ENCODE data around the gene AMN.

The AMN gene

GRCh38 chr14:102939820-102940561, 17.5 kb downstream of the AMN start:
- H3K36me3 ChIP-seq (ENCODE audit: control insufficient read depth, insufficient read depth, low read length), result peaks cover 29% of the 10 kb centered on the region
- no peak overlapping the region for H3K27ac ChIP-seq (ENCODE audit: low read depth, low read length)
- H3K9ac ChIP-seq (ENCODE audit: low read length), result no peak overlapping the region
- H3K4me1 ChIP-seq (ENCODE audit: control insufficient read depth, insufficient read depth, low read length), result no peaks in the 10 kb centered on the region
- no peak overlapping the region for H3K4me3 ChIP-seq (ENCODE audit: low read length)
- no peaks in the 10 kb centered on the region for H3K27me3 ChIP-seq (ENCODE audit: control insufficient read depth, insufficient read depth, low read length)

DNA sequence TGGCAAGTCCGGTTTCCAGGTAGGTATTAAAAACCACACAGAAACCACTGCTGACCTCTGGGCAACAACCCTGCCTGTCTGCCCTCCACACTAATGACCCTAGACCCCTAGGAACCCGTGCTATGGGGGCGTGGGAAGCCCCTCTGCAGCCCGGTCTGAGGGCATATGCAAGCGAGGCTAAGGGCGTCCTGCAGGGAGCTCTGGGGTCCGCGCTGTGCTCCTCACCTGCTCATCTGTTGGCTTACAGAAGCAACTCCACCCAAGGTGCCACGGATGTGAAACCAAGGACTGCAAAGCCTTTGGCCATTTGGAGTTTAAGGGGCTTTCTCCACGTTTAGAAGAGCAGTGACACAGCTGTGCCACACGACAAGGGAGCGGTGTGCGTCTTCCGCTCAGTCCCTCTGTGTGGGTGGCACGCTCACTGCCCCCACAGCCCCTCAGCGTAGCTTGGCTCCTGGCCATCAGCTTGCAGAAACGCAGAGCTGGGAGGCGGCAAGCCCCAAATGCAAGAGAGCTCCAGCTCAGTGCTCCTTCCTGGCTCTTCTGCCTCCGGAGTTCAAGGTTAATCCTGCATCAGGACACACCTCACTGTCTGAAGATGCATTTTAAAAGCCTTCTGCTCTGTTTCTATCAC, 18.4 kb downstream of the AMN start:
- peaks cover 36% of the 10 kb centered on the region for H3K36me3 ChIP-seq (ENCODE audit: control insufficient read depth, insufficient read depth, low read length)

DNA sequence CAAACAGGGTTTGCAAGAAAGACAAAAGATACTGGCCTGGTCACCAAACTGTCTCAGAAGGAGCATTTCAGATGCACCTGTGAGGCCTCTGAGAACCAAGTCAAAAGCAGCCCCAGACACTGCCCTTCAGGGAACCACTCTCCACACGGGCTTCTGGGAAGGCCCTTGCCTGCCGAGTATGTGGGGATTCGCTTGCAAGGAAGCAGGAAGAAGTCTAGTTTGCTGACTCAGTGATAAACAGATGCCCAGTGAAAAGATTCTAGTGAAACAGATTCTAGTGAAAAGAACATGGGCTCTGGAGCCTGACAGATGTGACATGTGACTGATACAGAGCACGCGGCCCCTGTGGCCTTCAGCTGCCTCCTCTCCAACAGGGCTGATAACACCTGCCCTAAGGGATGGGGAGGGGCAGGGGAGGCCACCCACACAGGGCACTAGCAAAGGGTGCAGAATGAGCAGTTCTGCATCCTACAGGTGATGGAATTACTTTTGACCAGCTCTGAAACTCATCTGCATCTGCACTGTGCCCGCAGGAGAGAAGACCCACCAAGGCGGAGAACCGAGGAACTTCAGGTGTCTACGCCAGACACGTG, 19.1 kb downstream of the AMN start:
- Histone ChIP-seq H3K4me1 (ENCODE audit: control insufficient read depth, insufficient read depth, low read length) (no peaks in the 10 kb centered on the region), H3K27ac (ENCODE audit: low read depth, low read length) (no peak overlapping the region), H3K9ac (ENCODE audit: low read length) (no peak overlapping the region), H3K27me3 (ENCODE audit: control insufficient read depth, insufficient read depth, low read length) (no peaks in the 10 kb centered on the region), H3K36me3 (ENCODE audit: control insufficient read depth, insufficient read depth, low read length) (peaks cover 41% of the 10 kb centered on the region), H3K4me3 (ENCODE audit: low read length) (no peak overlapping the region)

More for the DNA sequence above, 18.4 kb downstream of the AMN start:
- H3K27ac ChIP-seq (ENCODE audit: low read depth, low read length), result no peak overlapping the region
- no peak overlapping the region for H3K9ac ChIP-seq (ENCODE audit: low read length)
- no peaks in the 10 kb centered on the region for H3K4me1 ChIP-seq (ENCODE audit: control insufficient read depth, insufficient read depth, low read length)
- no peaks in the 10 kb centered on the region for H3K27me3 ChIP-seq (ENCODE audit: control insufficient read depth, insufficient read depth, low read length)
- no peak overlapping the region for H3K4me3 ChIP-seq (ENCODE audit: low read length)

DNA sequence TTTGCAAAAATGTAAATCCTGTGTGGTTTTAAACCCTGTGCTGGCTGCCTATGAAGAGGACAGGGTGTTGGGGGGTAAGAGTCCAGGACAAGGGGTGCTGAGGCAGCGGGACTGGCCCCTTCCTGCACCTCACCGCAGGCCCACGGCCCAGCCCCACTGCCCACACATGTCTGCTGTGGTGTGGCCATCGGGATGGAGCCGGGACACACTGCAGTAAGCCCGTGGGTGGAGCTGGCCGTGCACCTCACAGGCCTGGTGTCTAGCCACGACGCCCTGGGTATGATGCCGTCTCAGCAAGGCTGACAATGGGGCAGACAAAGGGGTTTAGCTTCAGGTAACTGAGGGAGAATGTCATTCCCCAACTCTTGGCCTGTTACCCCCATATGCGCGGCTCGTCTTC, 19.6 kb downstream of the AMN start:
- Histone ChIP-seq H3K9ac (ENCODE audit: low read length) (no peak overlapping the region), H3K27me3 (ENCODE audit: control insufficient read depth, insufficient read depth, low read length) (no peaks in the 10 kb centered on the region), H3K27ac (ENCODE audit: low read depth, low read length) (no peak overlapping the region), H3K36me3 (ENCODE audit: control insufficient read depth, insufficient read depth, low read length) (peaks cover 45% of the 10 kb centered on the region), H3K4me1 (ENCODE audit: control insufficient read depth, insufficient read depth, low read length) (no peaks in the 10 kb centered on the region), H3K4me3 (ENCODE audit: low read length) (no peak overlapping the region)

DNA sequence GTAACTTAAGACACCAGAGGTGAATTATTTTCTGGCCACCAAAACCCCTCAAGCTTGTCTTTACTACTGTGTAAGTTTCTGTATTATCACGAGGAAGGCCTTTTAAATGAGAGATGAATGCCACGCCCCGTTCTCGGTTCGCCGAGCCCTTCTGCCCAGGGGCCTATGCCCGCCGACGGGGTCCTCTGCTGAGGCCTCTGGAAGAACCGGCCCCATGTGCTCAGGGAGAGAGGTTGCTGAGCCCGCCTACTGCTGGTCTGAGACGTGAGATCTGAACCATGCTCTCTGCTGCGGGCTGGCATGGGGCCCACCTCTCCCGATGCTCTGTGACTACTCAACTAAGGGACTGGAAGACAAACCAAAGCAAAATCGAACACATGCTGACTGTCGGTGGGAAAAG, 21.0 kb downstream of the AMN start:
- Histone ChIP-seq H3K9ac (ENCODE audit: low read length) (no peak overlapping the region), H3K36me3 (ENCODE audit: control insufficient read depth, insufficient read depth, low read length) (peaks cover 41% of the 10 kb centered on the region)

DNA sequence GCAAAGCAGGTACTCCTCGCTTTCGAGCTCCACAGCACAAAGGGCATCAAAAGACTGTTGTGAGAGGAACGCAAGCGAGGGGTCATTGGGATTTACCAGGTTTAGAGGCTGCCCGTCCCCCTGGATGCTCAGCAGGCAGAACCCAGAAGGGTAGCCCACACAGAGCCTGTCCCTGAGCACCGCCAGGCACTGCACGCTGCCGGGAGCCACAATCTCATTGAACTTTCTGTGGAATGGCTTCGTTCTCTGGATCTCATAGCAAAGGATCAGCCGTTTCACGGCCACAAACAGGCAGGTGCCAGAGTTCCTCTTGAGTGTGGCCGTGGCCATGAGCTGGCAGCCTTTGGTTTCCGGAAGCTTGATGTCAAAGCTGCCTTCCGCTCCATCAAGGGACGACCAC, 21.5 kb downstream of the AMN start:
- Histone ChIP-seq H3K27ac (ENCODE audit: low read depth, low read length) (no peak overlapping the region), H3K4me3 (ENCODE audit: low read length) (no peak overlapping the region), H3K9ac (ENCODE audit: low read length) (no peak overlapping the region), H3K4me1 (ENCODE audit: control insufficient read depth, insufficient read depth, low read length) (no peaks in the 10 kb centered on the region), H3K27me3 (ENCODE audit: control insufficient read depth, insufficient read depth, low read length) (no peaks in the 10 kb centered on the region), H3K36me3 (ENCODE audit: control insufficient read depth, insufficient read depth, low read length) (peaks cover 46% of the 10 kb centered on the region)

More for the DNA sequence above, 21.0 kb downstream of the AMN start:
- Histone ChIP-seq H3K27me3 (ENCODE audit: control insufficient read depth, insufficient read depth, low read length) (no peaks in the 10 kb centered on the region), H3K27ac (ENCODE audit: low read depth, low read length) (no peak overlapping the region), H3K4me3 (ENCODE audit: low read length) (no peak overlapping the region), H3K4me1 (ENCODE audit: control insufficient read depth, insufficient read depth, low read length) (no peaks in the 10 kb centered on the region)

GRCh38 chr14:102944448-102945330, 22.2 kb downstream of the AMN start:
- Histone ChIP-seq H3K4me1 (ENCODE audit: control insufficient read depth, insufficient read depth, low read length) (peaks cover 7% of the 10 kb centered on the region), H3K36me3 (ENCODE audit: control insufficient read depth, insufficient read depth, low read length) (peaks cover 50% of the 10 kb centered on the region), H3K9ac (ENCODE audit: low read length) (no peak overlapping the region)

DNA sequence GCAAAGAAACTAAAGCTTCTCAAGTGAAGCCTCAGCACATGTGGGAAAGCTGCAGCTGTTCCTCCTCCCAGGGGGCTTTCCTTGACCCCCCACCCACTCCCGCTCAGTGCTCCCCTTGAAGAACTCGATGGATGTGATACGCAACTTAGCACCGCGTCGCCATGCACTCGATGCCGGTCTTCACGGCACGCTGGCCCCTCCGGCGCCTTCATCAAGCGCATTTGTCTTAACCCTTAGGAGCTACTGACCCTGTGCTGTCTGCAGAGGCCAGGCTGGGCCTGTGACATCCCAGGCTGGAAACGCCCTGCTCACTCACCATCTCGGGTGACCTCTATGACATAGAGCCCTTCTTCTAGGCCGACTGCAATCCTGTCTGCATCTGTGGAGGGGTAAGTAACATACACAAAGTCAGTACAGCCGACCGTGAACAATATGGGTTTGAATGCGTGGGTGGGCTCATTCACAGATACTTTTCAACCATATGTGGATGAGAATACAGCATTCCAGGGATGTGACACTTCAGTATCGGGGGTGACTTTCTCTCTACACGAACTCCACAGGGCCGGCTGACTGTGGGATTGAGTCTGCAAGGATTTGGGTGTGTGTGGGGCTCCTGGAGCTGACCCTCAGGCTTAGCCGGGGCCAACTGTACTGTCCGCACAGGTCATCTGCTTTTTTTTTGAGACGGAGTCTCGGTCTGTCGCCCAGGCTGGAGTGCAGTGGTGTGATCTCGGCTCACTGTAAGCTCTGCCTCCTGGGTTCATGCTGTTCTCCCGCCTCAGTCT, 23.1 kb downstream of the AMN start:
- H3K9ac ChIP-seq (ENCODE audit: low read length), result no peak overlapping the region
- no peak overlapping the region for H3K27ac ChIP-seq (ENCODE audit: low read depth, low read length)
- no peak overlapping the region for H3K4me3 ChIP-seq (ENCODE audit: low read length)
- no peaks in the 10 kb centered on the region for H3K27me3 ChIP-seq (ENCODE audit: control insufficient read depth, insufficient read depth, low read length)
- H3K4me1 ChIP-seq (ENCODE audit: control insufficient read depth, insufficient read depth, low read length), result peaks cover 10% of the 10 kb centered on the region
- peaks cover 53% of the 10 kb centered on the region for H3K36me3 ChIP-seq (ENCODE audit: control insufficient read depth, insufficient read depth, low read length)

More at GRCh38 chr14:102944448-102945330, 22.2 kb downstream of the AMN start:
- Histone ChIP-seq H3K4me3 (ENCODE audit: low read length) (no peak overlapping the region), H3K27ac (ENCODE audit: low read depth, low read length) (no peak overlapping the region), H3K27me3 (ENCODE audit: control insufficient read depth, insufficient read depth, low read length) (no peaks in the 10 kb centered on the region)

DNA sequence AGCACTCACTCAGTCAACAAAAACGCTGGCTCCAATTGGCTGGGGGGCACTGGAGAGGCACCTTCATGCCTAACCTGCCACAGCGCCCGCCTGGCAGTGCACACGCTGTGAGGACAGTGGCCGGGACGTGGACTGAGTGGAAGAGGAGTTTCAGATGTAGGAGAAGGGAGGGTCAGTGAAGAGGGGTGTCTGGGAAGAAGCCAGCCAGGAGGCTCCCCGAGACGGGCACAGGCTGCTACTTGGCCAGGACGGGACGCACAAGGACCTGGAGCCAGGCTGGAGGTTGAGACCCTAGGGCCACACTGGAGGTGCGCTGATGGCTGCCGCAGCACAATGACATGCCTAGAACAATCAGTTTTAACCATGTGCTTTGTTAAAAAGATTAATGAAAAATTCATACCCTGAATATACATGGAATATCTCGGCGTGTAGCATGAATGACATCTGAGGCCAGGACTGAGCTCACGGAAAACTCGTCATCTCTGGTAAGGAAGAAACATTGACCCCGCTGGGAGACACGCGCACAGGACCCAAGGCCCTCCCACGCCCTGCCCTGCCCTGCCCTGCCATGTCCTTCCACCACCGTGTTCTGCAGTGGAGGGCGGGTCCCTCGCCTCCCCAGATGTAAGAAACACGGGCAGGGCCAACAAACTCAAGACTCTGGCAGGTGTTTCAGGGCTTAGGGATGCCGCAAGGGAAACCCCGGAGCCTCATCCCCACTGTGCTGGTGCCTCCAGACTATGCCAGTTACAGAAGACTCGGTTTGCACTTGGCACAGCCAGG, 25.0 kb downstream of the AMN start:
- H3K4me1 ChIP-seq (ENCODE audit: control insufficient read depth, insufficient read depth, low read length), result peaks cover 10% of the 10 kb centered on the region
- no peak overlapping the region for H3K9ac ChIP-seq (ENCODE audit: low read length)
- peaks cover 55% of the 10 kb centered on the region for H3K36me3 ChIP-seq (ENCODE audit: control insufficient read depth, insufficient read depth, low read length)
- no peaks in the 10 kb centered on the region for H3K27me3 ChIP-seq (ENCODE audit: control insufficient read depth, insufficient read depth, low read length)
- H3K27ac ChIP-seq (ENCODE audit: low read depth, low read length), result no peak overlapping the region
- H3K4me3 ChIP-seq (ENCODE audit: low read length), result no peak overlapping the region

- Histone ChIP-seq H3K9ac (ENCODE audit: low read length) (no peak overlapping the region), H3K4me1 (ENCODE audit: control insufficient read depth, insufficient read depth, low read length) (peaks cover 10% of the 10 kb centered on the region), H3K4me3 (ENCODE audit: low read length) (no peak overlapping the region), H3K27ac (ENCODE audit: low read depth, low read length) (no peak overlapping the region), H3K27me3 (ENCODE audit: control insufficient read depth, insufficient read depth, low read length) (no peaks in the 10 kb centered on the region), H3K36me3 (ENCODE audit: control insufficient read depth, insufficient read depth, low read length) (peaks cover 60% of the 10 kb centered on the region)
These were observed 26.2 kb downstream of the AMN start for GRCh38 chr14:102948698-102949061.

- Histone ChIP-seq H3K27ac (ENCODE audit: low read depth, low read length) (peak overlapping the region; percentile 59), H3K36me3 (ENCODE audit: control insufficient read depth, insufficient read depth, low read length) (peaks cover 57% of the 10 kb centered on the region), H3K4me3 (ENCODE audit: low read length) (no peak overlapping the region), H3K27me3 (ENCODE audit: control insufficient read depth, insufficient read depth, low read length) (no peaks in the 10 kb centered on the region), H3K4me1 (ENCODE audit: control insufficient read depth, insufficient read depth, low read length) (peaks cover 10% of the 10 kb centered on the region), H3K9ac (ENCODE audit: low read length) (no peak overlapping the region)
These were observed 26.8 kb downstream of the AMN start for GRCh38 chr14:102949062-102949800.
